ENCODE measurements around the gene OTULINL. TPM values are rescaled to one million over a fixed set of nuclear protein-coding genes. Genes with fewer than 3 reads are reported as not detected.

OTULINL gene
- total RNA-seq, 1 experiment from 2014 or later, result not detected

DNA sequence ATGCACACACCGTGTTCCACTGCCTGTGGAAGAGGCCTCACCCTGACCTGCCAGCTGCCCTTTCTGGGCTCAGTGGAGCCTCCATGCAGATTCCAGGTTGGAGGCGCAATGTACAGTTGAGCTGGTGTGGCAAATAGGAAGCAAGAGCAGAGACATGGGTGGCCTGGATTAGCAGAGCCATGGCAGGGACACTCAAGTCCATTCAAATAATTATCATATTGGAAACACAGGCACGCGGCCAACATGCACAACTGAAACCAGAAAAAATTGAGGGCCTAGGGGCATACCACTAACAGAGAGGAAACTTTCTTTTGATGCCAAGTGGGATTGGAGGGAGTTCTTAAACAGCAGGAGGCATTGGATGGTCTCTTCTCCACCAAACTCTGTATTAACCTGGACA, 35.8 kb downstream of the OTULINL start:
- H3K9ac ChIP-seq (ENCODE audit: low read length), result no peak overlapping the region
- DNase-seq, result no peak
- no peaks in the 10 kb centered on the region for H3K9me3 ChIP-seq (ENCODE audit: low read length)
- H3K9me2 ChIP-seq (replicated peaks; ENCODE audit: insufficient read depth, low read length), result no peaks in the 10 kb centered on the region
- H3K27ac ChIP-seq (ENCODE audit: low read length), result no peak overlapping the region
- no peak overlapping the region for H3K4me3 ChIP-seq (ENCODE audit: low read length)
- H2AFZ ChIP-seq (ENCODE audit: low read length), result no peak overlapping the region
- no peaks in the 10 kb centered on the region for H3K79me2 ChIP-seq (ENCODE audit: low read length)
- no peaks in the 10 kb centered on the region for H3K27me3 ChIP-seq (ENCODE audit: low read length)
- H4K20me1 ChIP-seq (ENCODE audit: insufficient read depth, low read depth, low read length), result no peaks in the 10 kb centered on the region
- H3K4me2 ChIP-seq (ENCODE audit: low read depth, low read length, poor library complexity, severe bottlenecking), result no peak overlapping the region
- no peaks in the 10 kb centered on the region for H3K4me1 ChIP-seq (ENCODE audit: low read length)
- H3K36me3 ChIP-seq (ENCODE audit: insufficient read depth, low read length), result no peaks in the 10 kb centered on the region

DNA sequence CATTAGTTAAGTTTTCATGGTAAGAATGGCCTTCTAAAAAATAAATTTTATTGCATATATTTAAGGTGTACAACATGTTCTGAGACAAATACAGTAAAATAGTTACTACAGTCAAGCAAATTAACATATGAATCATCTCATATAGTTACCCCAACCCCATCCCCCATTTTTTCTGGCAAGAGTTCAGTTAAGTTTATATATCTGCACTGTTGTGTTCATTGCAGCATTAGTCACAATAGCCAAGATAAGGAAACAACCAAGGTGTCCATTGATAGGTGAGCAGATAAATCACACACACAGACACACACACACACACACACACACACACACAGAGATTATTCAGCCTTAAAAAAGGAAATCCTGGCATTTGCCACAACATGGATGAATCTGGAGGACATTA, 45.7 kb downstream of the OTULINL start:
- H3K9me3 ChIP-seq (ENCODE audit: low read length), result no peaks in the 10 kb centered on the region
- H4K20me1 ChIP-seq (ENCODE audit: insufficient read depth, low read depth, low read length), result no peaks in the 10 kb centered on the region
- no peaks in the 10 kb centered on the region for H3K27me3 ChIP-seq (ENCODE audit: low read length)
- H3K4me1 ChIP-seq (ENCODE audit: low read length), result no peaks in the 10 kb centered on the region
- H2AFZ ChIP-seq (ENCODE audit: low read length), result no peak overlapping the region
- no peaks in the 10 kb centered on the region for H3K36me3 ChIP-seq (ENCODE audit: insufficient read depth, low read length)
- no peak overlapping the region for H3K4me2 ChIP-seq (ENCODE audit: low read depth, low read length, poor library complexity, severe bottlenecking)
- no peak overlapping the region for H3K4me3 ChIP-seq (ENCODE audit: low read length)
- H3K27ac ChIP-seq (ENCODE audit: low read length), result no peak overlapping the region
- H3K79me2 ChIP-seq (ENCODE audit: low read length), result no peaks in the 10 kb centered on the region
- DNase-seq, result no peak
- no peaks in the 10 kb centered on the region for H3K9me2 ChIP-seq (replicated peaks; ENCODE audit: insufficient read depth, low read length)
- H3K9ac ChIP-seq (ENCODE audit: low read length), result no peak overlapping the region

DNA sequence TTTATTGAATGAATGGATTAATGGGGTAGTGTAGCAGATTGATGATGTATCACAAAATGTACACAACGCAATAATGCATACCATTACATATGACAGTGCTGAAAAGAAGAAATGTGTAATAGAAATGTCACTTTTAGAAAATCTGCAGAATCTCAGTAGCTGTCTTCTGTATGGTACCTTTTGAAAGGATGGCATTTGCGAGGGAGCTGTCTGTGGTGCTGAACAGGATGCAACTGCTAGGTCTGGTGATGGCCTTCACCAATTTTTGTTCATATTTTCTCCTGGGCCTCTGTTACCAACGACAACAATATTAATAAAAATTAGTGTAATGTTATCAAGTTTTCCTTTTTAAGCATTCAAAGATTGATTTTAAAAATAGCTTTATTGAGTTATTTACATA, 46.8 kb downstream of the OTULINL start:
- no peaks in the 10 kb centered on the region for H4K20me1 ChIP-seq (ENCODE audit: insufficient read depth, low read depth, low read length)
- no peaks in the 10 kb centered on the region for H3K4me1 ChIP-seq (ENCODE audit: low read length)
- no peak overlapping the region for H3K4me3 ChIP-seq (ENCODE audit: low read length)
- DNase-seq, result peak; percentile 83
- H3K9ac ChIP-seq (ENCODE audit: low read length), result no peak overlapping the region
- H3K9me3 ChIP-seq (ENCODE audit: low read length), result no peaks in the 10 kb centered on the region
- H3K4me2 ChIP-seq (ENCODE audit: low read depth, low read length, poor library complexity, severe bottlenecking), result no peak overlapping the region
- no peaks in the 10 kb centered on the region for H3K27me3 ChIP-seq (ENCODE audit: low read length)
- no peaks in the 10 kb centered on the region for H3K79me2 ChIP-seq (ENCODE audit: low read length)
- H3K27ac ChIP-seq (ENCODE audit: low read length), result no peak overlapping the region
- H3K36me3 ChIP-seq (ENCODE audit: insufficient read depth, low read length), result no peaks in the 10 kb centered on the region
- no peak overlapping the region for H2AFZ ChIP-seq (ENCODE audit: low read length)
- no peaks in the 10 kb centered on the region for H3K9me2 ChIP-seq (replicated peaks; ENCODE audit: insufficient read depth, low read length)

DNA sequence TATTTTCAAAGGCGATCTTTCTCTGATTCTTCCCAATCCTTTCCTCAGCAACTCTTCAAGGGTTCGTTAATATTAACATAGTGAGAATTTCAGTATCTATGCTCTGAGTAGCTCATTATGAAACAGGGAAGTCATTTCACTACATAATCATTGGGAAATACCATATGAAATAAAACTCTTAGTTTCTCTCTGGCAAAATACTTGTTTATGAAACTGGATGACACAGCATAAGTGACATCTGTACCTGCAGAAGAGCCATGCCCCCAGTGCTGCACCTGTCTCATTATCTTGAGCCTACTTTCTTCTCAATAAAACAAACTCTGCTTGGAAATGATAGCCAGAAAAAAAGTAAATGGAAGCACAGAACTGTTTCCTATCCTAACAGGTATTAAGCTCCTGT, 49.1 kb downstream of the OTULINL start:
- no peak overlapping the region for H3K27ac ChIP-seq (ENCODE audit: low read length)
- H3K36me3 ChIP-seq (ENCODE audit: insufficient read depth, low read length), result no peaks in the 10 kb centered on the region
- H3K9me2 ChIP-seq (replicated peaks; ENCODE audit: insufficient read depth, low read length), result no peaks in the 10 kb centered on the region
- H4K20me1 ChIP-seq (ENCODE audit: insufficient read depth, low read depth, low read length), result no peaks in the 10 kb centered on the region
- DNase-seq, result no peak
- no peaks in the 10 kb centered on the region for H3K4me1 ChIP-seq (ENCODE audit: low read length)
- H3K9ac ChIP-seq (ENCODE audit: low read length), result no peak overlapping the region
- no peaks in the 10 kb centered on the region for H3K27me3 ChIP-seq (ENCODE audit: low read length)
- H3K4me2 ChIP-seq (ENCODE audit: low read depth, low read length, poor library complexity, severe bottlenecking), result no peak overlapping the region
- H3K4me3 ChIP-seq (ENCODE audit: low read length), result no peak overlapping the region
- H3K79me2 ChIP-seq (ENCODE audit: low read length), result no peaks in the 10 kb centered on the region
- H3K9me3 ChIP-seq (ENCODE audit: low read length), result no peaks in the 10 kb centered on the region
- H2AFZ ChIP-seq (ENCODE audit: low read length), result no peak overlapping the region

DNA sequence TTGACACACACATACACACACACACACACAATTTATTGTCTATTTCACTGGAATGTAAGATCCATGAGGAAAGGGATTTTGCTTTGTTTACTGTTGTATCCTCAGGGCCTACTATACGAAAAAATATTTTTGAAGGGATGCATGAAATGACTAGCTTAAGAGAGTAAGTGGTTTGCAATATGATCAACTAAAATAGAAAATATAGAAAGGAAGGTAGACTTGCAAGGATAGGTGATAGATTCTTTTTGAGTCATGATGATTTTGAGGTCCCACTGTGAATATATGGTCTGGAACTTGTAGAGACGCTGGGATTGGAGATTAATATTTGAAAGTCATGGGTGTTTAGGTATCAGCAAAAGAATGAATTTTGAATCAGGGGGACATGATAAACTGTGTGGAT, 54.1 kb downstream of the OTULINL start:
- Histone ChIP-seq H3K36me3 (ENCODE audit: insufficient read depth, low read length) (no peaks in the 10 kb centered on the region), H3K4me2 (ENCODE audit: low read depth, low read length, poor library complexity, severe bottlenecking) (no peak overlapping the region), H3K9ac (ENCODE audit: low read length) (no peak overlapping the region), H3K27me3 (ENCODE audit: low read length) (no peaks in the 10 kb centered on the region), H4K20me1 (ENCODE audit: insufficient read depth, low read depth, low read length) (no peaks in the 10 kb centered on the region), H3K27ac (ENCODE audit: low read length) (no peak overlapping the region), H3K4me1 (ENCODE audit: low read length) (no peaks in the 10 kb centered on the region), H3K9me3 (ENCODE audit: low read length) (no peaks in the 10 kb centered on the region), H3K4me3 (ENCODE audit: low read length) (no peak overlapping the region), H3K79me2 (ENCODE audit: low read length) (no peaks in the 10 kb centered on the region), H2AFZ (ENCODE audit: low read length) (no peak overlapping the region), H3K9me2 (replicated peaks; ENCODE audit: insufficient read depth, low read length) (no peaks in the 10 kb centered on the region)
- no peak for DNase-seq

DNA sequence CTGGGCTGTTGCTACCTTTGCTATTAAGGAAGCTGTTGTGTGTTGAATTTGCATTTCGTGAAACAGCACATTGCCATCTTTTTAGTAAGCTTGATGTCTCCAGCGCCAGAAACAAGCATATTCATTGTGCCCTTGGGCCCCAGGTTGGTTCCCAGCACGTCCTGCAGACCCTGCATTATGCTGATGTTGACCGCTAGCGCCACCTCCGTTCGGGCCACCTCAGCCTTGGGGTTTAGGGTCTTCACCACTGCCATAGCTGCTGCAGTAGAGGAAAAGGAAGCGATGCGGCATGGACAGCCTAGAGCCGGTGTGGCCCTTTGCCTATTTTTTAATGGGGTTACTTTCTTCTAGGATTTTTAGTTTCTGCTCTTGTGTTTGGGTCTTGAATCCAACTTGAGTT, 59.2 kb downstream of the OTULINL start:
- no peak for DNase-seq
- H3K4me1 ChIP-seq (ENCODE audit: low read length), result no peaks in the 10 kb centered on the region
- H3K9me2 ChIP-seq (replicated peaks; ENCODE audit: insufficient read depth, low read length), result no peaks in the 10 kb centered on the region
- no peaks in the 10 kb centered on the region for H3K27me3 ChIP-seq (ENCODE audit: low read length)
- no peak overlapping the region for H3K4me3 ChIP-seq (ENCODE audit: low read length)
- no peak overlapping the region for H3K9ac ChIP-seq (ENCODE audit: low read length)
- H3K27ac ChIP-seq (ENCODE audit: low read length), result no peak overlapping the region
- H3K36me3 ChIP-seq (ENCODE audit: insufficient read depth, low read length), result no peaks in the 10 kb centered on the region
- no peaks in the 10 kb centered on the region for H4K20me1 ChIP-seq (ENCODE audit: insufficient read depth, low read depth, low read length)
- H3K4me2 ChIP-seq (ENCODE audit: low read depth, low read length, poor library complexity, severe bottlenecking), result no peak overlapping the region
- no peak overlapping the region for H2AFZ ChIP-seq (ENCODE audit: low read length)
- H3K9me3 ChIP-seq (ENCODE audit: low read length), result no peaks in the 10 kb centered on the region
- H3K79me2 ChIP-seq (ENCODE audit: low read length), result no peaks in the 10 kb centered on the region

DNA sequence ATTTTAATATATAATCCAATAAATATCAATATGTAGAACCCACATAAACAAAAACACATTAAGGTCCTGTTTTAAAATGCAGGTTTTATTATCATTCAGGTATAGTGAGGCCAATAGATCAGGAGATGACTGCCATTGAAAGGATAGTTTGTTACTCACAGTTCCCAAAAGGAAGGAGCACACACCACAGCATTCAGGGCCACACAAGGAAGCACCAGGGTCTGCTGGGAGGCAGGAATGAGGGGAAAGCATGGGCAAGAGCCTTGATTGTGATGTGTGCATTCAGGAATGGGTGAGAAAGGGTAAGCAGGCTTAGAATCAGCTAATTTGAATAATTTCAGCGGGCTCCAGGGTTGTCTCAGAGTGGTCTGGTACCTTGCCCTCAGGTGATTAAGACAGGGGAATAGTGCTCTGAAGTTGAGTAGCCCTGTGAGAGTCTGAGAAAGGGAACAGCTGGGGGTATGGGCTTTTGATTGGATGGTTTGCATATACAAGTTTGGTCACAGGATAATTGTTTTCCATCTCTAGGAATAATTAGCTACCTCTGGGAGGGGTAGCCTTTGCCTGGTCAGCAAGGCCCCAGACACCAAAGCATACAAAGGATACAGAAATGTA, 63.1 kb downstream of the OTULINL start:
- H3K4me1 ChIP-seq (ENCODE audit: low read length), result no peaks in the 10 kb centered on the region

DNA sequence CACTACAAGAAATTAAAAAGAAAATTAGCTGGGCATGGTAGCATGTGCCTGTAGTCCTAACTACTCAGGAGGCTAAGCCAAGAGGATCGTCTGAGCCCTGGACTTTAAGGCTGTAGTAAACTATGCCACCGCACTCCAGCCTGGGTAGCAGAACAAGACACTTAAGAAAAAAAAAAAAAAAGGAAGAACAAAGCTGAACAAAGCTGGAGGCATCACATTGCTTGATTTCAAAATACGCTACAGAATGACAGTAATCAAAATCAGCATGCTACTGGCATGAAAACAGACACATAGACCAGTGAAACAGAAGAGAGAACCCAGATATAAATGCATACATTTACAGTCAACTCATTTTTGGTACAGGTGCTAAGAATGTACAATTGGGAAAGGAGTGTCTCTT, 68.5 kb downstream of the OTULINL start:
- DNase-seq, result no peak

More for the DNA sequence above, 63.1 kb downstream of the OTULINL start:
- Histone ChIP-seq H3K9me2 (replicated peaks; ENCODE audit: insufficient read depth, low read length) (no peaks in the 10 kb centered on the region), H3K4me2 (ENCODE audit: low read depth, low read length, poor library complexity, severe bottlenecking) (no peak overlapping the region), H3K79me2 (ENCODE audit: low read length) (no peaks in the 10 kb centered on the region), H3K9me3 (ENCODE audit: low read length) (no peaks in the 10 kb centered on the region), H2AFZ (ENCODE audit: low read length) (no peak overlapping the region), H3K36me3 (ENCODE audit: insufficient read depth, low read length) (no peaks in the 10 kb centered on the region), H3K27ac (ENCODE audit: low read length) (no peak overlapping the region), H4K20me1 (ENCODE audit: insufficient read depth, low read depth, low read length) (no peaks in the 10 kb centered on the region), H3K4me3 (ENCODE audit: low read length) (no peak overlapping the region), H3K27me3 (ENCODE audit: low read length) (no peaks in the 10 kb centered on the region), H3K9ac (ENCODE audit: low read length) (no peak overlapping the region)
- no peak for DNase-seq

More for the DNA sequence above, 68.5 kb downstream of the OTULINL start:
- Histone ChIP-seq H4K20me1 (ENCODE audit: insufficient read depth, low read depth, low read length) (no peaks in the 10 kb centered on the region), H3K79me2 (ENCODE audit: low read length) (no peaks in the 10 kb centered on the region), H3K4me3 (ENCODE audit: low read length) (no peak overlapping the region), H3K4me1 (ENCODE audit: low read length) (no peaks in the 10 kb centered on the region), H3K27me3 (ENCODE audit: low read length) (no peaks in the 10 kb centered on the region), H3K9me3 (ENCODE audit: low read length) (no peaks in the 10 kb centered on the region), H2AFZ (ENCODE audit: low read length) (no peak overlapping the region), H3K9ac (ENCODE audit: low read length) (no peak overlapping the region), H3K36me3 (ENCODE audit: insufficient read depth, low read length) (no peaks in the 10 kb centered on the region), H3K9me2 (replicated peaks; ENCODE audit: insufficient read depth, low read length) (no peaks in the 10 kb centered on the region), H3K27ac (ENCODE audit: low read length) (no peak overlapping the region), H3K4me2 (ENCODE audit: low read depth, low read length, poor library complexity, severe bottlenecking) (no peak overlapping the region)

Data from Karpas-422 (cell line).